Measurements from ENCODE around the gene EPB42.
"Not testable (repeated sequence)": the region's sequence is repeated elsewhere in the genome, so short reads cannot be mapped to it uniquely, and the experiment has no call there.

The EPB42 gene

DNA sequence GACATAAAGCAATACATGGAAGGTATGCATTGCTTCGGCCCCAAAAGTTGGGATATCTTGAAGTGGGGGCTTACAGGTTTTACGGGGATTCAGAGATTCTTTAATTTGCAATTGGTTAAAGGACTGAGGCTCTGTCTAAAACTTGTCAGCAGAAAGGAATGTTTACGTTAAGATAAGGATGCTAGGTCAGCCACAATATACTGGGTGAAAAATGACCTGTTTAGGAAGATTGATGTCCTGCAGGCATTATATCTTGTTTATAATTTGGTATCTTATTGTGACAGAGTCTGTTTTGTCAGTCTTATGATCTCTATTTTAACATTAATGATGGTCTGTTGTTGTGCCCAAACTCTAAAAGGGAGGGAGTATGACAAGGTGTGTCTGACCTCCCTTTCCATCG is 50.9 kb downstream of the EPB42 start:
- TF ChIP-seq, protein P1, sequence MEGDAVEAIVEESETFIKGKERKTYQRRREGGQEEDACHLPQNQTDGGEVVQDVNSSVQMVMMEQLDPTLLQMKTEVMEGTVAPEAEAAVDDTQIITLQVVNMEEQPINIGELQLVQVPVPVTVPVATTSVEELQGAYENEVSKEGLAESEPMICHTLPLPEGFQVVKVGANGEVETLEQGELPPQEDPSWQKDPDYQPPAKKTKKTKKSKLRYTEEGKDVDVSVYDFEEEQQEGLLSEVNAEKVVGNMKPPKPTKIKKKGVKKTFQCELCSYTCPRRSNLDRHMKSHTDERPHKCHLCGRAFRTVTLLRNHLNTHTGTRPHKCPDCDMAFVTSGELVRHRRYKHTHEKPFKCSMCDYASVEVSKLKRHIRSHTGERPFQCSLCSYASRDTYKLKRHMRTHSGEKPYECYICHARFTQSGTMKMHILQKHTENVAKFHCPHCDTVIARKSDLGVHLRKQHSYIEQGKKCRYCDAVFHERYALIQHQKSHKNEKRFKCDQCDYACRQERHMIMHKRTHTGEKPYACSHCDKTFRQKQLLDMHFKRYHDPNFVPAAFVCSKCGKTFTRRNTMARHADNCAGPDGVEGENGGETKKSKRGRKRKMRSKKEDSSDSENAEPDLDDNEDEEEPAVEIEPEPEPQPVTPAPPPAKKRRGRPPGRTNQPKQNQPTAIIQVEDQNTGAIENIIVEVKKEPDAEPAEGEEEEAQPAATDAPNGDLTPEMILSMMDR (conservative IDR thresholded peaks at IDR 0.05): no peak
- no peak overlapping the region for H3K27ac ChIP-seq

DNA sequence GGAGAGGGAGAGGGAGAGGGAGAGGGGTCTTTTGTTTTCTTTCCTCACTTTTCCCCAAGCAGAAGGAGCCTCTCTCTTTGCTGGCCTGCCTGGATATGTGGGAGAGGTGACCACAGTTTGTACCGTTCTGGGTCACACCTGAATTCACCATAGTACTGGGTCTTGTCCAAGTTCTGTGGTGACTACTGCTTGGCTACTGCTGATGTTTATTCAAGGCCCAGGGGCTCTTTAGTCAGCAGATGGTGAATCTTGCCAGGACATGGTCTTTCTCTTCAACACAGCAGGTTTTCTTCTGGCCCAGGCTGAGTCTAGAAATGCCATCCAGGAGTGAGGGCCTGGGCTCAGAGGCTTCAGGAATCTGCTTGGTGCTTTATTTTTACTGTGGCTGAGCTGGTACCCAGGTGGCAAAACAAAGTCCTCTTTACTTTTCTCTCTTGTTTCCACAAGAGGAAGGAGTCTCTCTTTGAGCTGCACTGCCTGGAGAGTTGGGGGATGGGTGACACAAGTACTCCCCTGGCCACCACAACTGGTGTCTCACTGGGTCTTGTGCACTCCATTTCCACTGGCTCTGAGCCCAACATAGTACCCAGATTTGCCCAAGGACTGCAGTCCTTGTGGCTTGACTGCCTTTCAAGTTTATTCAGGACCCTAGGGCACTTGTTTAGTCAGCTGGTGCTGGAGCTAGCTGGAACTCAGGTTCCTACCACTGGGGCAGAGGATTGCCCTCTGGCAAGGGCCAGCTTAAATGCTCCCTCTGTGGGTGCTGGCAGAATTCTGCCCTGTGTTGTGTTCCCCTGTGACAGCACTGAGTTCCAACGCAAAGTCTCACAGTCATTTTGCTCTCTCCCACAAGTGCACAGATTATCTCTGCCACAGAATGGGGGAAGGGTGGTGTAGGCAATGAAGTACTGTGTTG is 52.4 kb downstream of the EPB42 start:
- H3K27ac ChIP-seq: peak overlapping the region; percentile 67
- TF ChIP-seq, protein P1 (conservative IDR thresholded peaks at IDR 0.05): no peak
- no peak for TF ChIP-seq ZFX (IDR thresholded peaks at IDR 0.05)

DNA sequence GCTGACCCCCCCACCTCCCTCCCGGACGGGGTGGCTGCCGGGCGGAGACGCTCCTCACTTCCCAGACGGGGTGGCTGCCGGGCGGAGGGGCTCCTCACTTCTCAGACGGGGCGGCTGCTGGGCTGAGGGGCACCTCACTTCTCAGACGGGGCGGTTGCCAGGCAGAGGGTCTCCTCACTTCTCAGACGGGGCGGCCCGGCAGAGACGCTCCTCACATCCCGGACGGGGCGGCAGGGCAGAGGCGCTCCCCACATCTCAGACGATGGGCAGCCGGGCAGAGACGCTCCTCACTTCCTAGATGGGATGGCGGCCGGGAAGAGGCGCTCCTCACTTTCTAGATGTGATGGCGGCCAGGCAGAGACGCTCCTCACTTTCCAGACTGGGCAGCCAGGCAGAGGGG is 53.6 kb downstream of the EPB42 start:
- H3K27ac ChIP-seq: not testable (repeated sequence)

DNA sequence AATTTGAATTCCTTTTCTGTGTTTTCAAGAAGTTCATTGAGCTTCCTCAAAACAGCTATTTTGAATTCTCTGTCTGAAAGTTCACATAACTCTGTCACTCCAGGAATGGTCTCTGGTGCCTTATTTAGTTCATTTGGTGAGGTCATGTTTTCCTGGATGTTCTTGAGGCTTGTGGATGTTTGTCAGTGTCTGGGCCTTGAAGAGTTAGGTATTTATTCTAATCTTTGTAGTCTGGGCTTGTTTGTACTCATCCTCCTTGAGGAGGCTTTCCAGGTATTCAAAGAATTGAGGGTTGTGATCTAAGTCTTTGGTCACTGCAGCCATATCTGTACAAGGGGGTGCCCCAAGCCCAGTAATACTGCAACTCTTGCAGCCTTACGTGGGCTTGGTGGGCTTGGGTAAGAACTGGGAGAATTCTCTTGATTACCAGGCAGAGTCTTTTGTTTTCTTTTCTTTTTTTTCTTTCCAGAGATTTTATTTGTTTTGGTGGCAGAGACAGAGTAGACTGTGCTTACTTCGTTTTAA is 55.0 kb downstream of the EPB42 start:
- TF ChIP-seq, protein P1 (conservative IDR thresholded peaks at IDR 0.05): no peak
- TF ChIP-seq ZFX (IDR thresholded peaks at IDR 0.05): no peak
- H3K27ac ChIP-seq: no peak overlapping the region

DNA sequence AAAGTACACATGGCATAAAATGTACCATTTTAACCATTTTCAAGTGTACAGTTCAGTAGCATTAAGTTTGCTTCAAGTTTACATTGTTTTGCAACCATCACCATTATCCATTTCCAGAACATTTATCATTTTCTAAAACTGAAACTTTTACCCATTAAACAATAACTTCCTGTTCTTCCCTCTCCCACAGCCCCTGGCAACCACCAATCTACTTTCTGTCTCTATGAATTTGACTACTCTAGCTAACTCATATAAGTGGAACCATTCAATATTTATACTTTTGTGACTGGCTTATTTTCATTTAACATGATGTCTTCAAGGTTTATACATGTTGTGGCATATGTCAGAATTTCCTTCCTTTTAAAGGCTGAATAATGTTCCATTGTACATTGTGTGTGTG is 67.5 kb downstream of the EPB42 start:
- TF ChIP-seq, protein P1 (conservative IDR thresholded peaks at IDR 0.05): no peak
- no peak for TF ChIP-seq ZFX (IDR thresholded peaks at IDR 0.05)
- H3K27ac ChIP-seq: no peak overlapping the region

DNA sequence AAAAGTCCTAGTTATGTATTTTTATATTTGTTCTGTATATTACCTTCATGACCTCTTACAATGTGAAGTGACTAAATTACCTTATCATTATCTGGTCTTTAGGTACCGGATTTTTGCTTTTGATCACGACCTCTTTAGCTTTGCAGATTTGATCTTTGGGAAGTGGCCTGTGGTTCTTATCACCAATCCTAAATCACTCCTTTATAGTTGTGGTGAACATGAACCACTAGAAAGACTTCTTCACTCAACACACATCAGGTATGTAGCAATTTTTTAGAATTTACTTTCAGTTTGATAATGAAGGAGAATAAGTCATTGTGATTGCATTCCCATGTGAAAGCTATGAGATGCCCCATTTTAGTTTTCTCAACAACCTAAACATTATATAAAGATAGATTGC is 69.1 kb downstream of the EPB42 start:
- TF ChIP-seq ZFX (IDR thresholded peaks at IDR 0.05): no peak
- TF ChIP-seq, protein P1 (conservative IDR thresholded peaks at IDR 0.05): no peak
- no peak overlapping the region for H3K27ac ChIP-seq

DNA sequence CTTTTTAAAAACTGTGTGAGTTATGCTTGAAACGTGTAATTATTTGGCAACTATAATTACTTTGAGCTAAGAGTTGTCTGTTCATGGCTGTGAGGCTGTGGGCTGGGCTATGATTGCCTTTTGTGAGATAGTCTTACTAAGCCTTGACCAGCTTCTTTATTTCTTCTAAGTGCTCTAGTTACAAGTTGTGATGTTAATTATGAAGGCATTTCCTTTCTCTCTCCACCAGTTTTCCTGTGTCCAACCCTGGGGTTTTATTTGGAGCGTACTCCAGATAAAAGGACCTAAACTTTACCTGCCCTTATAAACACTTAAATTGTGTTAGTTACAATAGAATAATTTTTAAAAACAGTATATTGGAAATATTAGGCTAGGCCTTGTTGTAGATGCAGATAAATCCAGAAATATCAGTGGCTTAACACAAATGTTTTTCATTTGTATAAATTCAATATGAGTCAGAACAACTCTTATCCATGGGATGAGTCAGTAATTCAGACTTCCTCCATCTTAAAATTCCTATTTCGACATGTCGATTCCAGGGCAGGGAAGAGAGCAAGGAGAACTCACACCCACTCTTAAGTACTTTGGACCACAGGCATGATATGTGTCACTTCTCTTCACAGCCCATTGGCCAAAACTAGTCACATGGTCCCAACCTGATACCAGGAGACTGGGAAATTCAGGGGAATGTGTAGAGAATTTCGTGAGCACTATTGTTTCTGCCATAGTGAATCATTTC is 70.5 kb downstream of the EPB42 start:
- no peak for TF ChIP-seq ZFX (IDR thresholded peaks at IDR 0.05)
- TF ChIP-seq, protein P1 (conservative IDR thresholded peaks at IDR 0.05): no peak
- no peak overlapping the region for H3K27ac ChIP-seq

All from C4-2B (cell line).